Liver (tissue), 9 donors: ENCODE results near the gene PPP1CC. TPM values are rescaled to one million over a fixed set of nuclear protein-coding genes. Genes with fewer than 3 reads are reported as not detected.

Experiments used
- DNase-seq: peaks from one replicate; pipeline ENCODE4 v3.0.0-alpha.2; 2017; ENCODE audit warnings: low spot score
- H3K27ac ChIP-seq, 2 donors: one replicate each; pipeline ENCODE4 v1.7.0; 2013; ENCODE audit warnings: inconsistent platforms in 2 of 2, low read length in 2 of 2, control low read depth in 1 of 2, low read depth in 1 of 2, mild to moderate bottlenecking in 1 of 2
- H3K27me3 ChIP-seq, 4 donors: one replicate each; pipeline versions ENCODE4 v1.6.1 to v1.7.0; 2013; ENCODE audit warnings: low read length in 3 of 4, inconsistent platforms in 1 of 4, mild to moderate bottlenecking in 1 of 4, moderate library complexity in 1 of 4; ENCODE audit not compliant: control insufficient read depth in 4 of 4, insufficient read depth in 4 of 4
- H3K36me3 ChIP-seq, 4 donors: one replicate each; pipeline versions ENCODE4 v1.6.1 to v1.7.0; 2013; ENCODE audit warnings: low read length in 3 of 4, mild to moderate bottlenecking in 3 of 4, low read depth in 1 of 4, moderate library complexity in 1 of 4; ENCODE audit not compliant: control insufficient read depth in 4 of 4, insufficient read depth in 3 of 4
- H3K4me1 ChIP-seq, 4 donors: one replicate each; pipeline versions ENCODE4 v1.6.1 to v1.7.0; 2013; ENCODE audit warnings: low read length in 3 of 4, mild to moderate bottlenecking in 3 of 4, moderate library complexity in 1 of 4; ENCODE audit not compliant: control insufficient read depth in 4 of 4, insufficient read depth in 4 of 4
- H3K4me3 ChIP-seq, 3 donors: one replicate each; pipeline versions ENCODE4 v1.6.1 to v1.7.0; 2013; ENCODE audit warnings: low read length in 3 of 3, control low read depth in 1 of 3, low read depth in 1 of 3, mild to moderate bottlenecking in 1 of 3
- H3K9ac ChIP-seq, 2 donors: one replicate each; pipeline ENCODE4 v1.7.0; 2013; ENCODE audit warnings: low read length in 2 of 2, mild to moderate bottlenecking in 2 of 2, moderate library complexity in 2 of 2, control low read depth in 1 of 2, low read depth in 1 of 2
- H3K9me3 ChIP-seq, 4 donors: one replicate each; pipeline versions ENCODE4 v1.6.1 to v1.7.0; 2013; ENCODE audit warnings: low read length in 3 of 4; ENCODE audit not compliant: control insufficient read depth in 4 of 4
- FOXA1 ChIP-seq: IDR thresholded peaks from 2 replicates; pipeline ENCODE4 v1.6.1; 2016; ENCODE audit warnings: antibody characterized with exemption
- FOXA2 ChIP-seq: IDR thresholded peaks from 2 replicates; pipeline ENCODE4 v1.6.1; 2016; ENCODE audit warnings: antibody characterized with exemption
- GABPA ChIP-seq, 2 donors: IDR thresholded peaks in 1 of 2; conservative IDR thresholded peaks in 1 of 2; 2 replicates each; pipeline ENCODE4 v1.6.1; 2016; ENCODE audit warnings: antibody characterized with exemption in 2 of 2, mild to moderate bottlenecking in 1 of 2, moderate library complexity in 1 of 2
- HNF4G ChIP-seq: IDR thresholded peaks from 2 replicates; pipeline ENCODE4 v1.6.1; 2016; ENCODE audit warnings: antibody characterized with exemption
- JUND ChIP-seq, 2 donors: IDR thresholded peaks; 2 replicates each; pipeline ENCODE4 v1.6.1; 2016; ENCODE audit warnings: antibody characterized with exemption in 2 of 2
- RAD21 ChIP-seq, 2 donors: IDR thresholded peaks; 2 replicates each; pipeline ENCODE4 v1.6.1; 2016; ENCODE audit warnings: antibody characterized with exemption in 2 of 2, mild to moderate bottlenecking in 2 of 2
- RXRA ChIP-seq, 2 donors: IDR thresholded peaks; 2 replicates each; pipeline ENCODE4 v1.6.1; 2017 to 2018; ENCODE audit warnings: antibody characterized with exemption in 2 of 2, mild to moderate bottlenecking in 1 of 2
- SP1 ChIP-seq: IDR thresholded peaks from 2 replicates; pipeline ENCODE4 v1.6.1; 2018; ENCODE audit warnings: antibody characterized with exemption, mild to moderate bottlenecking
- TAF1 ChIP-seq: conservative IDR thresholded peaks from 2 replicates; pipeline ENCODE4 v1.6.1; 2016; ENCODE audit warnings: antibody characterized with exemption, mild to moderate bottlenecking
- YY1 ChIP-seq: IDR thresholded peaks from 2 replicates; pipeline ENCODE4 v1.6.1; 2016; ENCODE audit warnings: antibody characterized with exemption, mild to moderate bottlenecking
- WGBS: extraction: QIAGEN DNeasy Blood & Tissue Kit; methylation state at CpG from one replicate; pipeline ENCODE4 v1.1.7; 2013; 5-methylcytosine and 5-hydroxymethylcytosine counted together
- polyA plus RNA-seq, 2 donors: library from polyadenylated mRNA; stranded (reverse) in 1 of 2; unstranded in 1 of 2; fragments of 200-250 nt in 1 of 2; fragments of >200 nt in 1 of 2; fragmentation: Nextera tagmentation in 1 of 2; extraction: Ambion mirVana in 1 of 2; gene quantifications; one replicate each; pipeline versions ENCODE4 v1.2.1 to v1.2.3, GENCODE V29; 2013 to 2015
- total RNA-seq, 2 donors: library from RNA; depleted of rRNA; stranded (reverse); fragments of >200 nt; gene quantifications; one replicate each; pipeline ENCODE4 v1.2.3, GENCODE V29; 2014
- TF ChIP-seq, protein P1 (sequence below): fragments of 150-350 bp; IDR thresholded peaks from 2 replicates; pipeline ENCODE4 v1.5.1; 2017; ENCODE audit warnings: improper control_type of control experiment, low read depth, low read length; ENCODE audit not compliant: missing input control
- TF ChIP-seq, protein P2 (sequence below): IDR thresholded peaks from 2 replicates; pipeline ENCODE4 v1.6.1; 2016; ENCODE audit warnings: antibody characterized with exemption
- TF ChIP-seq, protein P3 (sequence below): IDR thresholded peaks from 2 replicates; pipeline ENCODE4 v1.6.1; 2016; ENCODE audit warnings: antibody characterized with exemption
- donor health status: healthy.
- donor health status: healthy.
- donor health status: healthy.
- donor health status: healthy.
- donor health status: healthy.

PPP1CC gene
- total and polyA plus RNA-seq, 4 donors, result 22.1 to 73.2 (median 36.0) TPM

DNA sequence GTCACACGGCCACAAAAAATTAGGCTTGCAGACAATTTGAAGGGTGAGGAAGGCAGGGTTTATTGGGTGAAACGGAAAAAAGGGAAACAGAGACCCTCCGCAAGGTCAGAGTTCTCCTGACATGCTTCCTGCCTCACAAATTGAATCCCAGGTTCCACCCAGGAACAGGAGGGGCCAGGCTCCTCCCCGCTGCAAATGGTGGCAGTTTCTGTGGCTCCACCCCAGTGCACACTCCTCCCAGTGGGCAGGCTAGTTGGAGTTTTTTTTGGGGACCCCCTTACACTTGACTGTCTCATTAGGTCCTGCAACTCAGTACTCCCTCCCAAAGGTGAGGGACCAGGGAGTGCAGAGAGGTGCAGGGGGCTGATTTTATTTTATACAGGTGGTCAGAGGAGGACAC, 39.4 kb upstream of the PPP1CC start:
- no peaks in the 10 kb centered on the region for H3K9me3 ChIP-seq
- no peak overlapping the region for H3K4me3 ChIP-seq
- no peaks in the 10 kb centered on the region for H3K4me1 ChIP-seq
- H3K36me3 ChIP-seq, result no peaks in the 10 kb centered on the region
- 74% methylated on average over 4 of the region's 4 CpGs for WGBS
- H3K9ac ChIP-seq, result no peak overlapping the region
- TF ChIP-seq HNF4G, result no peak
- TF ChIP-seq FOXA1, result no peak
- TF ChIP-seq RAD21 (IDR thresholded peaks at IDR 0.05), result no peak
- TF ChIP-seq, protein P1, sequence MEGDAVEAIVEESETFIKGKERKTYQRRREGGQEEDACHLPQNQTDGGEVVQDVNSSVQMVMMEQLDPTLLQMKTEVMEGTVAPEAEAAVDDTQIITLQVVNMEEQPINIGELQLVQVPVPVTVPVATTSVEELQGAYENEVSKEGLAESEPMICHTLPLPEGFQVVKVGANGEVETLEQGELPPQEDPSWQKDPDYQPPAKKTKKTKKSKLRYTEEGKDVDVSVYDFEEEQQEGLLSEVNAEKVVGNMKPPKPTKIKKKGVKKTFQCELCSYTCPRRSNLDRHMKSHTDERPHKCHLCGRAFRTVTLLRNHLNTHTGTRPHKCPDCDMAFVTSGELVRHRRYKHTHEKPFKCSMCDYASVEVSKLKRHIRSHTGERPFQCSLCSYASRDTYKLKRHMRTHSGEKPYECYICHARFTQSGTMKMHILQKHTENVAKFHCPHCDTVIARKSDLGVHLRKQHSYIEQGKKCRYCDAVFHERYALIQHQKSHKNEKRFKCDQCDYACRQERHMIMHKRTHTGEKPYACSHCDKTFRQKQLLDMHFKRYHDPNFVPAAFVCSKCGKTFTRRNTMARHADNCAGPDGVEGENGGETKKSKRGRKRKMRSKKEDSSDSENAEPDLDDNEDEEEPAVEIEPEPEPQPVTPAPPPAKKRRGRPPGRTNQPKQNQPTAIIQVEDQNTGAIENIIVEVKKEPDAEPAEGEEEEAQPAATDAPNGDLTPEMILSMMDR, result no peak
- TF ChIP-seq, protein P2, sequence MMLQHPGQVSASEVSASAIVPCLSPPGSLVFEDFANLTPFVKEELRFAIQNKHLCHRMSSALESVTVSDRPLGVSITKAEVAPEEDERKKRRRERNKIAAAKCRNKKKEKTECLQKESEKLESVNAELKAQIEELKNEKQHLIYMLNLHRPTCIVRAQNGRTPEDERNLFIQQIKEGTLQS, result no peak
- TF ChIP-seq, protein P3, sequence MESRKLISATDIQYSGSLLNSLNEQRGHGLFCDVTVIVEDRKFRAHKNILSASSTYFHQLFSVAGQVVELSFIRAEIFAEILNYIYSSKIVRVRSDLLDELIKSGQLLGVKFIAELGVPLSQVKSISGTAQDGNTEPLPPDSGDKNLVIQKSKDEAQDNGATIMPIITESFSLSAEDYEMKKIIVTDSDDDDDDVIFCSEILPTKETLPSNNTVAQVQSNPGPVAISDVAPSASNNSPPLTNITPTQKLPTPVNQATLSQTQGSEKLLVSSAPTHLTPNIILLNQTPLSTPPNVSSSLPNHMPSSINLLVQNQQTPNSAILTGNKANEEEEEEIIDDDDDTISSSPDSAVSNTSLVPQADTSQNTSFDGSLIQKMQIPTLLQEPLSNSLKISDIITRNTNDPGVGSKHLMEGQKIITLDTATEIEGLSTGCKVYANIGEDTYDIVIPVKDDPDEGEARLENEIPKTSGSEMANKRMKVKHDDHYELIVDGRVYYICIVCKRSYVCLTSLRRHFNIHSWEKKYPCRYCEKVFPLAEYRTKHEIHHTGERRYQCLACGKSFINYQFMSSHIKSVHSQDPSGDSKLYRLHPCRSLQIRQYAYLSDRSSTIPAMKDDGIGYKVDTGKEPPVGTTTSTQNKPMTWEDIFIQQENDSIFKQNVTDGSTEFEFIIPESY, result no peak
- no peak for TF ChIP-seq GABPA (IDR thresholded peaks at IDR 0.05 in 1 of 2, conservative IDR thresholded peaks at IDR 0.05 in 1 of 2)
- TF ChIP-seq SP1, result no peak
- no peak for TF ChIP-seq JUND (IDR thresholded peaks at IDR 0.05)
- no peak for TF ChIP-seq YY1
- no peak for DNase-seq
- H3K27me3 ChIP-seq, result no peaks in the 10 kb centered on the region
- no peak overlapping the region for H3K27ac ChIP-seq

DNA sequence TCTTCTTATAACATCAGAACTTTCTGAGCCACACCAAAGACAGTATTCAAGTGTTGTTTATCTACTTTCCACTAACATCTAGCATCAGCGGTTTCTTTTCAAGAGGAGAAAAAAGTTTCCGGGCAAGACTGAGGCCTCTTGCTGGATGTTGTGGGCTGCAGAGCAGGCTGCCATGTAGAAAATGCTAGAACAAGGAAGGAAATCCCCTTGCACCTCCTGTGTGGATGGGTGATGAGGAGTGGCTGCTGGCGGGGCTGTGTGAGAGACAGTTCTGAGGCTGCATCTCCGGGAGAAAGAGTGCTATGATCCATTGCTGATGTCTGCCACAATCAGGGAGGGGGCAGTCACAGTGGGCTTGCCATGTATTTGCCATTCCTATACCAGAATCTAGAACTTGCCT, 37.8 kb upstream of the PPP1CC start:
- Histone ChIP-seq H3K4me3 (no peak overlapping the region), H3K36me3 (no peaks in the 10 kb centered on the region), H3K9ac (no peak overlapping the region), H3K27ac (no peak overlapping the region), H3K4me1 (no peaks in the 10 kb centered on the region), H3K9me3 (no peaks in the 10 kb centered on the region), H3K27me3 (no peaks in the 10 kb centered on the region)
- no peak for TF ChIP-seq FOXA2
- no peak for TF ChIP-seq GABPA (IDR thresholded peaks at IDR 0.05 in 1 of 2, conservative IDR thresholded peaks at IDR 0.05 in 1 of 2)
- no peak for TF ChIP-seq FOXA1
- no peak for TF ChIP-seq RXRA (IDR thresholded peaks at IDR 0.05)
- TF ChIP-seq SP1, result no peak
- no peak for TF ChIP-seq YY1
- no peak for TF ChIP-seq TAF1
- TF ChIP-seq, protein P1, result no peak
- no peak for TF ChIP-seq JUND (IDR thresholded peaks at IDR 0.05)
- 80% methylated on average over 4 of the region's 4 CpGs for WGBS
- DNase-seq, result no peak
